ENCODE measurements around the gene PPIAL4G. TPM values are rescaled to one million over a fixed set of nuclear protein-coding genes. Genes with fewer than 3 reads are reported as not detected.

Gene PPIAL4G
- under 0.01 TPM in 1 of 2 replicates, not detected in the other for total RNA-seq

GRCh38 chr1:148483029-148483428 is at the start of gene PPIAL4G:
TSS of gene PPIAL4G (minus strand) at chr1:148483302. CDS start at chr1:148483252, 50 bp downstream.

Other genes with a start within 250 kb of the PPIAL4G start
- 30.6 and 40.0 TPM in 2 replicates for gene NBPF14, start 112.7 kb upstream of the PPIAL4G start, total RNA-seq

All from smooth muscle cell of bladder (primary cell).